AG09319 (cell line): ENCODE data around the gene BCORL1.

Source experiments
- DNase-seq: peaks from one replicate; pipeline ENCODE4 v3.0.0-alpha.2; 2010; ENCODE audit warnings: low read depth; ENCODE audit errors: extremely low read depth
- CTCF ChIP-seq: IDR thresholded peaks from 2 replicates; pipeline ENCODE4 v1.5.1; 2011; ENCODE audit warnings: low read depth, mild to moderate bottlenecking, inconsistent platforms, low read length, moderate library complexity

The BCORL1 gene

GRCh38 chrX:129998021-129998420 is 15.6 kb downstream of the BCORL1 start:
- no peak for TF ChIP-seq CTCF
- no peak for DNase-seq

GRCh38 chrX:130001893-130002292 is 19.5 kb downstream of the BCORL1 start:
- no peak for TF ChIP-seq CTCF
- DNase-seq: no peak

DNA sequence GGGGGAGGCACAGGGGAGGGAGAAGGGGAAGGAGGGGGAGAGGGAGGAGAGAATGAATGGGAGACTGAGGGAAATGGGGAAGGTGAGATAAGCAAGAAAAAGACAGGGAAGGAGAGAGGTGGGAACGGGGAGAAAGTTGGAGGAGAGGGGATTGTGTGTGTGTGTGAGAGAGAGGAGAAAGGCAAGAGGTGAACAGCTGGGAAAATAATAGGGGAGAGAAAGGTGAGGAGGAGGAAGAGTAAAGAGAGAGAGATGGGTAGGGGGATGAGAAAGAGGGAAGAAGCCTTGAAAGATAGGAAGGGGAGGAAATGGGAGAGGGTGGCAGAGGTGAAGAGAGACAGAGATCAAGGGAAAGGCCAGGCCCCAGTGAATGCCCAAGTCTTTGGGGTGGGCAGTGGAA is 20.1 kb downstream of the BCORL1 start:
- DNase-seq: no peak
- no peak for TF ChIP-seq CTCF

GRCh38 chrX:130005089-130005807 is 22.8 kb downstream of the BCORL1 start:
- no peak for DNase-seq
- TF ChIP-seq CTCF: no peak

- no peak for TF ChIP-seq CTCF
- DNase-seq: no peak
These were observed 27.3 kb downstream of the BCORL1 start for GRCh38 chrX:130009658-130010223.

DNA sequence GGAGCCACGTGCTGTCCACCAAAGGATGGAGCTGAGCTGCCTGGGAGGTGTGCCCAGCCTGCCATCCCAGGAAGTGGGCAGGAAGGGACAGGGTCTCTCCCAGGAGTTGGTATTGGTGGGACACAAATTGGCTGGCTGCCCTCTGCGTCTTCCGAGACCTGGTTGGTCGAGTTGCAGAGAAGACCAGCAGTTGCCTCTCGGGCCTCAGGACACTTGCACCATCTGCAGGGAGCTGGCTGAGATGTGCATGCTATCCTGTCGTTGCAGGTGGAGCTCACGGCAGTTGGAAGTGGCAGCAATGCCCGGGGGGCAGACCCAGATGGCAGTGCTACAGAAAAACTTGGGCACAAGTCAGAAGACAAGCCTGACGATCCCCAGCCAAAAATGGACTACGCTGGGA is 30.2 kb downstream of the BCORL1 start:
- DNase-seq: no peak
- TF ChIP-seq CTCF: no peak

DNA sequence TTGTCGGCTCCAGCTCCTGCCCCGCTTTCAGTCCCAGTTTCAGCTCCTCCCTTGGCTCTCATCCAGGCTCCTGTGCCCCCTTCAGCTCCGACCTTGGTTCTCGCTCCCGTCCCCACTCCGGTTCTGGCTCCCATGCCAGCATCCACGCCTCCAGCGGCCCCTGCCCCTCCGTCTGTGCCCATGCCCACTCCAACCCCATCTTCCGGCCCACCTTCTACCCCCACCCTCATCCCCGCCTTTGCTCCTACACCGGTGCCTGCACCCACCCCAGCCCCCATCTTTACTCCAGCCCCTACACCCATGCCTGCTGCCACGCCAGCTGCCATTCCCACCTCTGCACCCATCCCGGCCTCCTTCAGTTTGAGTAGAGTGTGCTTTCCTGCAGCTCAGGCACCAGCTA is 31.2 kb downstream of the BCORL1 start:
- DNase-seq: no peak
- TF ChIP-seq CTCF: no peak
